Heart right ventricle (tissue), 16 donors: Measurements from ENCODE around the gene OPTC. TPM values are rescaled to one million over a fixed set of nuclear protein-coding genes. Genes with fewer than 3 reads are reported as not detected.
A peak's percentile ranks its signal among the peaks of the same experiment; 100 is the strongest.

Experiments
- ATAC-seq, 8 donors: fragments of 200-7000 bp; cut with Tn5 transposase; one replicate each; pipeline ENCODE4 v1.9.1; 2020; ENCODE audit warnings: mild to moderate bottlenecking in 8 of 8, moderate library complexity in 8 of 8, moderate number of reproducible peaks in 1 of 8
- DNase-seq, 2 donors: peaks; one replicate each; pipeline ENCODE4 v3.0.0-alpha.2; 2020
- H3K27ac ChIP-seq, 10 donors: fragments of 200-600 bp; sonication (generic) in 2 of 10; one replicate each; pipeline versions ENCODE4 v1.5.0 to v1.8.0; 2020 to 2022; ENCODE audit warnings: mild to moderate bottlenecking in 3 of 10
- H3K27me3 ChIP-seq, 7 donors: fragments of 200-600 bp; one replicate each; pipeline ENCODE4 v1.8.0; 2021 to 2022; ENCODE audit warnings: mild to moderate bottlenecking in 2 of 7
- H3K36me3 ChIP-seq, 9 donors: fragments of 200-600 bp; sonication (generic) in 1 of 9; one replicate each; pipeline versions ENCODE4 v1.5.0 to v1.8.0; 2020 to 2022; ENCODE audit warnings: mild to moderate bottlenecking in 2 of 9
- H3K4me1 ChIP-seq, 9 donors: fragments of 200-600 bp; sonication (generic) in 1 of 9; one replicate each; pipeline versions ENCODE4 v1.5.0 to v1.8.0; 2020 to 2022; ENCODE audit warnings: mild to moderate bottlenecking in 4 of 9
- H3K4me3 ChIP-seq, 10 donors: fragments of 200-600 bp; sonication (generic) in 2 of 10; one replicate each; pipeline versions ENCODE4 v1.5.0 to v1.8.0; 2020 to 2022; ENCODE audit warnings: mild to moderate bottlenecking in 7 of 10, moderate library complexity in 2 of 10
- H3K9me3 ChIP-seq, 11 donors: fragments of 200-600 bp in 10 of 11; sonication (generic) in 2 of 11; one replicate each; pipeline versions ENCODE4 v1.5.0 to v1.8.0; 2013 to 2022; ENCODE audit warnings: mild to moderate bottlenecking in 2 of 11, control low read depth in 1 of 11, moderate library complexity in 1 of 11
- CTCF ChIP-seq, 9 donors: fragments of 200-600 bp; sonication (generic) in 2 of 9; IDR thresholded peaks; one replicate each; pipeline versions ENCODE4 v1.5.0 to v1.8.0; 2021 to 2022; ENCODE audit warnings: antibody characterized with exemption in 9 of 9, mild to moderate bottlenecking in 5 of 9, moderate library complexity in 1 of 9
- WGBS, 2 donors: extraction: QIAGEN DNeasy Blood & Tissue Kit; methylation state at CpG; one replicate each; pipeline ENCODE4 v1.1.7; 2013; ENCODE audit warnings: inconsistent platforms in 1 of 2; 5-methylcytosine and 5-hydroxymethylcytosine counted together
- intact Hi-C, 10 donors: fragments of 100-400 bp; cut with DNase I; formaldehyde crosslinking; loops; one replicate each; pipeline versions ENCODE4 v1.11.1 to v1.14.2; 2022
- polyA plus RNA-seq, 2 donors: library from polyadenylated mRNA; stranded (reverse); fragments of 200-250 nt; gene quantifications; one replicate each; pipeline ENCODE4 v1.2.3, GENCODE V29; 2013
- total RNA-seq, 10 donors: library from RNA; stranded (reverse); fragmentation: NEBNext Ultra II Directional in 3 of 10; extraction: Animal tissue kit (Norgen Biotek cat#: 25700) in 3 of 10; gene quantifications; one replicate each; pipeline versions ENCODE4 v1.2.1 to v1.2.4, GENCODE V29; 2021 to 2023
- donor health status: Arrhythmogenic right ventricular cardiomyopathy.
- donor health status: ischemic (EF 13 %, LVEDD 7.1; RV severe dilation, severe dysfunction).
- donor health status: healthy with polysubstance abuse.
- donor health status: DM: no; HTN: yes; CAD: no.
- donor health status: DM: no; HTN: no; CAD: no.
- donor health status: ischemic (EF 25% LVEDD 6.9; RV normal size, moderate dysfunction).
- donor health status: ischemic (EF 25% LVEDD 5.7; RV mildly dilated, moderate dysfunction).
- donor health status: healthy.
- donor health status: DM: yes; HTN: yes; CAD: no.
- donor health status: Ischemic cardiomyopathy.
- donor health status: ischemic (EF 35%, LVEDD 5.7; RV mildly dilated, moderate dysfunction).
- donor health status: nonischemic (EF 11% LVEDD 7.7; RV severe dilation, severe dysfunction).
- donor health status: DM: yes; HTN: yes; CAD: no.
- donor health status: PGD.
- donor health status: ischemic (EF 29% LVEDD 5.4; RV normal size, mild dysfunction).
- donor health status: nonischemic (EF 23%, LVEDD 6.1; RV moderate dilation, normal function).

Gene OPTC
- total and polyA plus RNA-seq, 12 donors: not detected

DNA sequence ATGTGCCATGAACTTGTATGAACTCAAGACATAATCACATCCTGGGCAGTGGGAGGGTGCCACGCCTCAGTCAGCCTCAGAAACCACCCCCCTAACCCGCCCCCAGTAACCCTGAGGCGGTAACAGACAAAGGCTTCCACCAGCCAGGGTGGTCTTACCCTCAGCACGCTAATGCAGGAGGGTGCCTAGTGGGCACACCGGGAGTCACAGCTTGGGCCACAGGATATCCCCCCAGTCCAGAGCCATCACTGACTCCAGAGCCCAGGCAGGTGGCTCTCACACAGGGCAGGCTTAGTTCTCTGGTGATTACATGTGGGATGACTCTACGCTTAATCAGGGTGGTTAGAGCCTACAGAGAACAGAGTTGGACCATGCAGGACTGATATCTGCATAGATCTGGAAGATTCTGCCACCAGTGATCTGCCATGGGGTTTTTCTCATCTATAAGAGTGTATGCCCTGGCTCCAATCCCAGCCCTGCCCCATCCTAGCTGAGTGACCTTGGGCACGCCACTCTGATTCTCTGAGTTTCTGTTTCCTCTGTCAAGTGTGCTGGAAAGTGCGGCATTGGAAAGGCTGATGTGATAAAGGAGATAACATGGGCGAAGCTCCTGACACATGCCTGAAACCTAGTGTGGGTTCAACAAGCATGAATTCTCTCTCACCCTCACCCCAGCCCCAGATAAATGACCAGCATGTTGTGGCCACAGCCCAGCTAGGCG lies 27.3 kb downstream of the OPTC start:
- 70 to 75% methylated on average over 10 of the region's 10 CpGs for WGBS, 2 donors
- Histone ChIP-seq H3K4me3 (no peak overlapping the region), H3K9me3 (no peaks in the 10 kb centered on the region), H3K27ac (peak overlapping the region in 3 of 10 donors; percentile 11 to 43 (median 22)), H3K36me3 (no peaks in the 10 kb centered on the region), H3K27me3 (no peaks in the 10 kb centered on the region), H3K4me1 (peaks cover 14 to 51% (median 29%) of the 10 kb centered on the region in 9 donors)
- DNase-seq (no peak), ATAC-seq (peak in 4 of 8 donors; percentile 26 to 46 (median 32))
- intact Hi-C loops: no loop called here
- no peak for TF ChIP-seq CTCF (IDR thresholded peaks at IDR 0.05)

GRCh38 chr1:203521812-203522211 lies 27.9 kb downstream of the OPTC start:
- H3K4me3 ChIP-seq: no peak overlapping the region
- H3K4me1 ChIP-seq: peaks cover 14 to 56% (median 29%) of the 10 kb centered on the region in 9 donors
- no peaks in the 10 kb centered on the region for H3K9me3 ChIP-seq
- 78 to 81% methylated on average over 5 of the region's 5 CpGs for WGBS, 2 donors
- peak overlapping the region in 5 of 10 donors; percentile 1 to 43 (median 22) for H3K27ac ChIP-seq
- intact Hi-C loops: no loop called here
- ATAC-seq (peak in 5 of 8 donors; percentile 3 to 30 (median 14)), DNase-seq (no peak)
- no peak for TF ChIP-seq CTCF (IDR thresholded peaks at IDR 0.05)
- no peaks in the 10 kb centered on the region for H3K36me3 ChIP-seq
- H3K27me3 ChIP-seq: no peaks in the 10 kb centered on the region

DNA sequence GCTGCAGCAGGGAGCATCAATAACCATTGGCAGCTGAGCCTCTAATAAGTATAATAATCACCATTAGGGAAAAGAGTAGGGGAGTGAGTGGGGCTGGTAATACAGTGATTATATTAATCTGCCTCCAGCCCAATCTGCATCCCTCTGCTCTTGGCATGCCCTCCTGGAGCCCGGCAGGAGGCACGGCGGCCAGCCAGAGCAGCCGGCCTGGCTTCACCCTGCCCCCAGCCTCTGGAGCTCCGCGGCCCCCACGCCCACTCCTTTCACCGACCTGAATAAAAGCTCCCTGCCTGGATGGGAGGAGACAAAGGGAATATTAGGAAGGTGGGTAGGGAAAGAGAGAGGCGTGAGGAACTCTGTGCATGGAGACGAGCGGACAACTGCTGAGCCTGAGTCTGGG lies 28.3 kb downstream of the OPTC start:
- Histone ChIP-seq H3K4me3 (no peak overlapping the region), H3K36me3 (no peaks in the 10 kb centered on the region), H3K27me3 (no peaks in the 10 kb centered on the region), H3K4me1 (peaks cover 14 to 57% (median 29%) of the 10 kb centered on the region in 9 donors), H3K27ac (peak overlapping the region in 5 of 10 donors; percentile 1 to 43 (median 22)), H3K9me3 (no peaks in the 10 kb centered on the region)
- intact Hi-C loops: no loop called here
- DNase-seq (no peak), ATAC-seq (peak in 5 of 8 donors; percentile 52 to 83 (median 59))
- 52 to 72% methylated on average over 11 of the region's 11 CpGs for WGBS, 2 donors
- no peak for TF ChIP-seq CTCF (IDR thresholded peaks at IDR 0.05)

DNA sequence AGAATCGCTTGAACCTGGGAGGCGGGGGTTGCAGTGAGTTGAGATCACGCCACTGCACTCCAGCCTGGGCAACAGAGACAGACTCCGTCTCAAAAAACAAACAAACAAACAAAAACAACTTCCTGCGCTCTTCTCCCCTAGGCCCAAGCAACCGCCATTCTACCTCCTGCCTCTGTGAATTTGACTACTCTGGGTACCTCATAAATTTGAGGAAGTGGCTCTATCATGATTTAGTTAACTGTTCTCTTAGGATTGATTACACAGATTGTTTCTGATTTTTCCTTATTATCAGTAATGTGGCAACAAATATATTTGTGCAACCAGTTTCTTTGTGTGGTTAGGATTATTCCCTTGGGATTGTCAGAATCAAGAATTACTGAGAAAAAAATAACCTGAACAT lies 29.7 kb downstream of the OPTC start:
- H3K27ac ChIP-seq: peak overlapping the region in 2 of 10 donors; percentile 0 to 40

More for the DNA sequence above, 29.7 kb downstream of the OPTC start:
- Histone ChIP-seq H3K27me3 (no peaks in the 10 kb centered on the region), H3K4me3 (no peak overlapping the region), H3K4me1 (peaks cover 14 to 57% (median 29%) of the 10 kb centered on the region in 9 donors), H3K9me3 (no peaks in the 10 kb centered on the region), H3K36me3 (no peaks in the 10 kb centered on the region)
- no peak for ATAC-seq
- 89 to 92% methylated on average over 6 of the region's 6 CpGs for WGBS, 2 donors
- no peak for TF ChIP-seq CTCF (IDR thresholded peaks at IDR 0.05)
- intact Hi-C loops: no loop called here
- DNase-seq: no peak
